Mesodermal cell (in vitro differentiated cells): ENCODE measurements around the gene SPATA25.

Experiments used
- H3K27ac ChIP-seq: 2 replicates; pipeline ENCODE4 v1.7.0; 2013; ENCODE audit warnings: mild to moderate bottlenecking, low read depth, low read length, moderate library complexity; ENCODE audit not compliant: severe bottlenecking
- H3K36me3 ChIP-seq: 2 replicates; pipeline ENCODE4 v1.7.1; 2013; ENCODE audit warnings: mild to moderate bottlenecking, low read length, moderate library complexity; ENCODE audit not compliant: control insufficient read depth, insufficient read depth
- H3K4me1 ChIP-seq: one replicate; pipeline ENCODE4 v1.7.1; 2013; ENCODE audit warnings: mild to moderate bottlenecking, low read length; ENCODE audit not compliant: insufficient read depth, control insufficient read depth, poor library complexity, severe bottlenecking
- H3K4me3 ChIP-seq: 2 replicates; pipeline ENCODE4 v1.7.0; 2013; ENCODE audit warnings: low read length, control low read depth, mild to moderate bottlenecking; ENCODE audit not compliant: insufficient read depth, poor library complexity, severe bottlenecking; ENCODE audit errors: extremely low read depth
- H3K9me3 ChIP-seq: 2 replicates; pipeline ENCODE4 v1.7.1; 2013; ENCODE audit warnings: mild to moderate bottlenecking, low read length, moderate library complexity; ENCODE audit not compliant: control insufficient read depth
- WGBS, 2 experiments: methylation state at CpG; one replicate each; pipeline ENCODE4 v1.1.5; 2013; ENCODE audit warnings: missing lambda C conversion rate in 2 of 2; ENCODE audit not compliant: insufficient coverage in 2 of 2; 5-methylcytosine and 5-hydroxymethylcytosine counted together

The SPATA25 gene

DNA sequence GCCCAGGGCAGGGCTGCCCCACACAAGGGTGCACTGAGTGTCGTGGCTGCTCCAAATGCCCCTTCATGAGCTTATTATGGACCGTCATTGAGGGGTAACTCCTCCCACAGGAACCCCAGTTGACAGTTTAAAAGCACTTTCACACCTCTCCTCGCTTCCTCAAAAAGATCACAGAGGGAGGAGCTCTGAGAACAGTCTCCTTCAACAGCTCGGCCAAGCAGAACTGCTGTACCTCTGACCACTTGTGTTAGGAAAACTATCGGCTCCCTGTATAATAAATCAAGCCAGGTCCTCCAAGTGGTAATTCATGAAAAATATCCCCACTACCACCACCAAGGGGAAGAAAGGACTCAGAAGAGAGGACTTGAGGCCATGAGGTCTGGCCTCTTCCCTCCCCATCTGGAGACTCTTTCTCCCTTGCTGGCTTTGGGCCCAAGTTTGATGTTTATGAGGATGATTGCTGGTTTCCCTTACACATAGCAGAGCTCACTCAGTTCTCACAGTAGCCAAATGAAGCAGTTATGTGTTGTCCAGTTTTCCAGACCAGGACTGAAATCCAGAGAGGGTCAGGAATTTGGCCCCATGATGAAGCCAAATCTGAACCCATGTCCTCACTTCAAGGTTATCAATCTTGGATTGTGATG lies 45.1 kb downstream of the SPATA25 start:
- WGBS, 2 experiments, result 89 to 92% methylated on average over 4 to 5 of the region's 5 CpGs
- no peaks in the 10 kb centered on the region for H3K9me3 ChIP-seq
- H3K4me1 ChIP-seq, result no peaks in the 10 kb centered on the region
- no peak overlapping the region for H3K27ac ChIP-seq
- no peak overlapping the region for H3K4me3 ChIP-seq
- peaks cover 70% of the 10 kb centered on the region for H3K36me3 ChIP-seq

DNA sequence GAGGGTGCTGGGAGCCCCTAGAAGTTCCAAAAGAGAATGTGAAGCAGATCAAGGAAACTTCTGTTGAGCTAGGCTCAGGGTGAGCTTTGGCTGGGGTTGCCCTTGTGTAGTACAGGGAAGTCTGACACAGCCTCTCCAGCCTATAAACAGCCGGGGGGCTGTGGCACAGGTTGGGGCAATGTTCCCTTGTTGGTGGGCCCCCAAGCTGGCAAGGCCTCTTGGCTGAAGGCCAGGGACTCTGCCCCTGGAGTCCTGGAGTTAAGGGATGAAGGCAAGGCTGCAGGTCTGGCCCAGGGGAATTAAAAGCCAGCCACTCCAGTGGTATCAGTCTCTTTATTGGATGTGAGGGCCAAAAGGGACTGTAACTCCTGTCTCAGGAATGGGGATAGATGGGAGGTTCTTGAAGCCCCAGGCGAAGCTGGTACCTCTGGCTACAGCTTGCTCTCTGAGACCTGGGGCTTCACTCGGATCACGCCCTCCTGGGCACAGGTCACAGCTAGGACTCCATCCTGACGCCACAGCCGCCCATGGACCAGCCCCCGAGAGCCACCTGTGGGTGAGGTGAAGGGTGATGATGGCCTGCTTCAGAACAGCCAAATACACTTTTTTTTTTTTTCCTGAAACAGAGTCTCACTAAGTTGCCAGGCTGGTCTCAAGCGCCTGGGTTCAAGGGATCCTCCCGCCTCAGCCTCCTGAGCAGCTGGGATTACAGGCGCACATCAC lies 45.9 kb downstream of the SPATA25 start:
- peaks cover 68% of the 10 kb centered on the region for H3K36me3 ChIP-seq
- no peak overlapping the region for H3K27ac ChIP-seq
- 95 to 100% methylated on average over 4 to 6 of the region's 10 CpGs for WGBS, 2 experiments
- H3K4me3 ChIP-seq, result no peak overlapping the region
- H3K4me1 ChIP-seq, result peaks cover 5% of the 10 kb centered on the region
- H3K9me3 ChIP-seq, result no peaks in the 10 kb centered on the region

DNA sequence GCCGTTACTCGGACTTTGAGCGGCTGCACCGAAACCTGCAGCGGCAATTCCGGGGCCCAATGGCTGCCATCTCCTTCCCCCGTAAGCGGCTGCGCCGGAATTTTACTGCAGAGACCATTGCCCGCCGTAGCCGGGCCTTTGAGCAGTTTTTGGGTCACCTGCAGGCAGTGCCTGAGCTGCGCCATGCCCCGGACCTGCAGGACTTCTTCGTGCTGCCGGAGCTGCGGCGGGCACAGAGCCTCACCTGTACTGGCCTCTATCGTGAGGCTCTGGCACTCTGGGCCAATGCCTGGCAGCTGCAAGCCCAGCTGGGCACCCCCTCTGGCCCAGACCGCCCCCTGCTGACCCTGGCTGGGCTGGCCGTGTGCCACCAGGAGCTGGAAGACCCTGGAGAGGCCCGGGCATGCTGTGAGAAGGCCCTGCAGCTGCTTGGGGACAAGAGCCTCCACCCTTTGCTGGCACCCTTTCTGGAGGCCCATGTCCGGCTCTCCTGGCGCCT lies 46.7 kb downstream of the SPATA25 start:
- peaks cover 63% of the 10 kb centered on the region for H3K36me3 ChIP-seq
- H3K4me1 ChIP-seq, result peaks cover 6% of the 10 kb centered on the region
- 91 to 95% methylated on average over 21 to 23 of the region's 25 CpGs for WGBS, 2 experiments
- H3K27ac ChIP-seq, result no peak overlapping the region
- H3K9me3 ChIP-seq, result no peaks in the 10 kb centered on the region
- H3K4me3 ChIP-seq, result no peak overlapping the region

DNA sequence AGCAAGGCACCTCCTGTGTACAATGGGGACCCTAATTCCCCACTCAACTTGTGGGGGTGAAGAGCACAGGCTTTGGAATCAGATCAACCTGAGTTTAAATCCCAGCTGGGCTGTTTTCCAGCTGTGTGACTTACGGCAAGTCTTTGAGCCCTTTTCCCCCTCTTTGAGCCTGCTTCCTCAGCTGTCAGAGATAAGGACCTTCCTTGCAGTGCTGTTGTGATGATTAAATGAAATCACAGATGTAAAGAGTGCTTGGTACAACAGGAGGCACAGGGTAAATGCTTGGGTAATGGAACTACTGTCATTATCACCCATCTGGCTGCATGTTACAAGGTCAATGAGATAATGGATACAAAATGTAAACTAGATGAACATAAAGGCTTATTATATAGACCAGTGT lies 50.6 kb downstream of the SPATA25 start:
- H3K4me1 ChIP-seq, result peaks cover 12% of the 10 kb centered on the region
- H3K4me3 ChIP-seq, result no peak overlapping the region
- no peaks in the 10 kb centered on the region for H3K9me3 ChIP-seq
- peaks cover 32% of the 10 kb centered on the region for H3K36me3 ChIP-seq
- 75 to 83% methylated on average over 1 of the region's 1 CpG for WGBS, 2 experiments
- H3K27ac ChIP-seq, result peak overlapping the region; percentile 29
